ENCODE measurements around the gene SIRPA.

The SIRPA gene

GRCh38 chr20:1894951-1895673 lies at the start of gene SIRPA:
SIRPA (plus strand) TSS chr20:1895407; CDS start chr20:1895448, 41 bp downstream.
- no peak for DNase-seq

DNA sequence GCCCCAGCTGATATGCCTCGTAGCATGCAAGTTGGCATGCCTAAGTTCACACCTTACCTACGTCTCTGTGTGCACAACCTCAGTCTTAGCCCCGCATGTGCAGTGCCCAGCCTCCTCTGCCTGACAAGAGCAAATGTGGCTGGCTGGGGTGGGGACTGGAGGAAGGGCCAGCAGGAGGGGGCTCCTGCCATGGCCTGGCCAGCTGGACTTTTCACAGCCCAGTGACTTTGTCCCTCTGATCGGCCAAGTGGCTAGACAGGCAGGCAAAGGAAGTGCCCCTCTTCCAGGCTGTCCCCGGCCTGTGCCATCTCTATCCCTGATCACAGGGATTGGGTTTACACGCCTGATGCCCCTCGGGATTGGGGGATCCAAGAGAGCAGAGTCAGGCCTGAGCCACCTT lies 49.5 kb upstream of the SIRPA start:
- no peak for DNase-seq

- DNase-seq = no peak
Observed at GRCh38 chr20:1846341-1846740, 48.9 kb upstream of the SIRPA start.

GRCh38 chr20:1846876-1847275 lies 48.3 kb upstream of the SIRPA start:
- no peak for DNase-seq

DNA sequence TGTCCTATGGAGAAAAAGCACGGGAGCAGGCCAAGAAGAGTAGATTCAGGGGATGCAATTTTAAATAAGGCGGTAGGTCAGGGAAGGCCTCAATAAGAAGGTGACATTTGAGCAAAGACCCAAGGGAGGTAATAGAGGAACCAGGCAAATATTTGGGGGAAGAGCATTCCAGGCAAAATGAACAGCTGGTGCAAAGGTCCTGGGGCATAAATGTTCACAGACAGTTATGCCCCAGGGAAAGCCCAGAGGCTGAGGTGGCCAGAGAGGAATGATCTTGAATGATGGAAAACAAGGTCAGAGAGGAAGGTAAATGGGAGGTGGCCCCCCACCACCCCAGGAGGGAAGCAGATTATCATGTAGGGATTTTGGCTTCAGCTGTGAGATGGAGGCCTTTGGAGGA lies 47.4 kb upstream of the SIRPA start:
- DNase-seq = no peak

GRCh38 chr20:1848373-1848772 lies 46.8 kb upstream of the SIRPA start:
- DNase-seq = no peak

GRCh38 chr20:1851396-1851795 lies 43.8 kb upstream of the SIRPA start:
- no peak for DNase-seq

DNA sequence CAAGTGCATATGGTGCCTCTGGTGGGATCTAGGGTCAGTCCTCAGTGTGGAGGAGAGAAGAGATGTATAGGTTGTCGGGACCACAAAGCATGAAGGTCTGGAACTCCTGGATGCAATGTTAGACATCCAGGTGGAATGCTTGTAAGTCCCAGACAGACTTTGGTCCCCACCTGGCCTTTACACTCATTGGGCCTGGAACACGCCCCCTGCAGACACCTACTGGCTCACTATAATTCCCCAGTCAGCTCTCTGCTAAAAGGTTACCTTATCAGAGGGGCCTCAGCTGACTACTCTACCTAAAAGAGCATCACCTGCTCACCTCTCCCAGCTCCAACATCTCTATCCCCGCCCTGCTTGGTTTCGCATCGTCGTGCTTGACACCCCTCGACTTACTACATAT lies 41.7 kb upstream of the SIRPA start:
- no peak for DNase-seq

GRCh38 chr20:1854246-1854645 lies 41.0 kb upstream of the SIRPA start:
- DNase-seq = no peak

DNA sequence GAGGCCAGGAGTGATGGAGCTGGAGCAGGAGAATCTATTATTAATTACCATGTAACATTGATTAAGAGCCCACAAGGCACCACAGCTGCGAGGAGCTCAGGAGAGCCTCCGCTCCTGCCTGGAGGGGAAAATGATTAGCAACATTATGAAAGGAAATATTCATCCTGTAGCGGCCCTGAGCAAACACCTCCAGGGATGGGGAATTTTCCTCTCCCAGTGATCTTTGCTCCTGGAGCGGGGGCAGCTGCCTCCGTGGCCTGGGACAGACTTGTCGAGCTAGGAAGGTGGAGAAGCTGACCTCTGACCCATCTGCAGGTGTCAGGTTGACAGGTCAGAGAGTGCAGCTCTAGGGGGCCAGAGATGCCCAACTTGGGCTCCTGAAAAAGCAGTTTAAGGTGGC lies 40.1 kb upstream of the SIRPA start:
- no peak for DNase-seq

DNA sequence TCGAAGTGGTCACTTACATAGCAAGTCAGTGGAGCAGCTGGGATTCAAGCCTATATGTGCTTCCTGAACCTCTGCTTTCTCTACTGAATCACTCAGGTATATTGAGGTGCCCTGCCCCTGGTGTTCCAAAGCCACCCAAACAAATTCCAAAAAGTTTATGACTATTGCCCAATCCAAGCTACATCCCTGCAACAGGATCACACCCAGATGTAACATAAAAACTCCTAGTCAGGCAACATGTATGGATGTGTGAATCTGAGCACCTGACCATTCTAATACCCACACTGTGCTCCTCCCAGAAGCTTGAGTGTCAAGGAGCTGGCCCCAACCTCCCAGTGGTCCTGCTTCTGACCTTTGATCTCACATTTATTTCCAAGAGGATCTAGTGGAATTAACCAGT lies 39.5 kb upstream of the SIRPA start:
- no peak for DNase-seq

DNA sequence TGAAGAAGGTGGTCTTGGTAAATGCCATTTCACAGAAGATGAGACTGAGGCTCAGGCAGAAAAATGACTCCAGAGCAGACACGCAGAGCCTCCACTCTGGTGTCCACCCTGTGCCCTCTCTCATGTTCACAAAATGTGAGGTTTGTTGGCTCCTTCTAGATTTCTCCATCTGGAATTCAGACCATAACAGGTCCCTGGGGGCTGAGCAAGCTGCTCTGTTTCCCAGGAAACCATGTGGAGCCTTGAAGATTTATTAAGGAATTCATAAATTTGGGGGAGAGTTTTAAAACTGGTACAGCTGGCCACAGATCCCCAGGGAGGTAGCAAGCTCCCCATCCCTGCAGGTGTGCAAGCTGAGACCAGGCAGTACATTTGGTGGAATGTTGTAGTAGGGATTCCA lies 38.8 kb upstream of the SIRPA start:
- DNase-seq = no peak

- DNase-seq = no peak
Observed at GRCh38 chr20:1857466-1857865, 37.7 kb upstream of the SIRPA start.

GRCh38 chr20:1858871-1859270 lies 36.3 kb upstream of the SIRPA start:
- no peak for DNase-seq

DNA sequence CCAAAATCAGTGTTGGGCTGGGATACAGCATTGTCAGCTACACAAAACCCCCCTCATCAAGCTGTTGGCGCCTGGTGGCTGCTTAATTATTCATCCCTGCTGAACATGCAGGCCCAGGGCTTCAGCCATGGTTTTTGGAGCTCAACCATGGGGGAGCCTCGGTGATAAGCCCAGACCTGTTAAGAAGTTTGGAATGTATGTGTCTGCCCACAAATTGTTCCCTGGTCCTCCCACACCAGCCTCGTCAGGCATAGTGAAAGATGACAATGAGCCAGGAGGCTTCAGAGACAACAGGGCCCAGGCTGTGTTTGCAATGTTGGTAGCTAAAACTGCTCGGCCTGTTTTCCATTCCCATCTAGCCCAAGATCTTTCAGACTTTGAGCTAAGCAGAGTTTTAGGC lies 34.8 kb upstream of the SIRPA start:
- DNase-seq = no peak

DNA sequence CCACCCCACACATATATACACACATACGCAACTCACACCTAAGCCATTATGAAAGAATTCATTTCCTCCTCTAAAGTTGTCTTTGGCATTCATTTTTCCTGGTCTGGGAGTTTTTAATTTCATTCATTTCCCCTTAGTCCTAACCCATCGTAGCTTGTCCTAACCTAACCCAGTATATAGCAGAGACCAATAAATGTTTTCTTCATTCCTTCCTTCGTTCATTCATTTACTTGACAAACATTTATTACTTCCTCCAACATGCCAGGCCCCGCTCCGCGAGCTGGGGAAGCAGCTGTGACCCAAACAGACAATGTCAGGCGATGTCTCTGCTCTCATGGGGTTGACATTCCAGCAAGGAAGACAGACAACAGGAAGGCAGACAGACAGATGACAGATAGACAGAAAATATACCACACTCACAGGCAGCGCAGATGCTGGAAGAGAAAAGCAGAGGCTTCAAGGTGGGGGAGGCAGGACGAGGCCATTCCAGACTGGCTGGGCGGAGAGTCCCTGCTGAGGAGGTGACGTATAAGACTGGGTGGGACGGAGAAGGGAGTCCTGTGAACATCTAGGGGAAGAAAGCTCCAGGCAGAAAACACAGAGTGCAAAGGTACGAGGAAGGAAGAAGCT lies 33.7 kb upstream of the SIRPA start:
- no peak for DNase-seq

DNA sequence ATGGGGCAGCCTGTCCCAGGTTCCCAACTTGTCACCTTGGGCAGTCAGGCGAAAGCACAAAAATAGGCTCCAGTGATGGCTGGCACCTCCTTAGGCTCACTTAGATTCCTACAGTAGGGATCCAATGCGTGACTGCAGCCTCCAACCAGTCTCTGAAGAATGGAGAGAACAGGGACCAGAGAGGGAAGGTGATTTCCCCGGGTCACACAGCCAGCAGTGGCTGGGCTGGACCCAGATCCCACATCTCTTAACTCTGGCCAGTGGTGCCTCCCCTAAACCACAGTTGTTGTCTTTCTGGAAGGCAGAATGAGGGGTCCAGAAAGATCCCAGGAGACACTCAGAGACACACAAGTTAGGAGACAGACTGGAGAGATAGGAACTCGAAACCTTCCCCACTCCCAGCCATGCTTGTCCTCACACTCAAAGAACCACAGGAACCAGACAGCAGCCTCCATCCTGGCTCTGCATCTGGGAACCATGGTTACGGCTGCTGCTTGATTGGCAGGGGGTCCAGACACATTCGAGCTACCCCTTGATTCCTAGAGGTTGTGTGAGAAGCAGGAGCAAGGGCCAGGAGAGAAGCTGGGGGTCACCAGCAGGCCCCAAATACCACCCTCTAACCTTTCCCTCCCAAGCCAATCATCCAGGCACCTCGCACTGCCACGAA lies 33.1 kb upstream of the SIRPA start:
- DNase-seq = no peak

- DNase-seq = no peak
Observed at GRCh38 chr20:1862663-1863053, 32.5 kb upstream of the SIRPA start.

DNA sequence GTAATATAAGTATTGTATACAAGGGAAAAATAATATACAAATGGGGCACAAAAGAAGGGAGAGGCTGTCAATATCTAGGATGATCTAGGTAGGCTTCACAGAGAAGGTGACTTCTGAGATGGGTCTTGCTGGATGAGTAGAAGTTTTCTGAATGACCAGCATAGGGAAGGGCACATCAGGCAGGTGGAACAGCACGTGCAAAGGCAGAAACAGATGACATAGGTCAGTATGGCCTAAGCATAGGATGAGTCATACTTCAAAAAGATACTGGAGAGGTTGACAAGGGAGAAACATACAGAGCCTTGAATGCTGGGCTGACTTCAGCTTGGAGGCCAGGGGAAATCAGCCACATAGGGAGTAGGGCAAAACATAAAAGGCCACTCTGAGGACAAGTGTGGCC lies 31.9 kb upstream of the SIRPA start:
- no peak for DNase-seq

DNA sequence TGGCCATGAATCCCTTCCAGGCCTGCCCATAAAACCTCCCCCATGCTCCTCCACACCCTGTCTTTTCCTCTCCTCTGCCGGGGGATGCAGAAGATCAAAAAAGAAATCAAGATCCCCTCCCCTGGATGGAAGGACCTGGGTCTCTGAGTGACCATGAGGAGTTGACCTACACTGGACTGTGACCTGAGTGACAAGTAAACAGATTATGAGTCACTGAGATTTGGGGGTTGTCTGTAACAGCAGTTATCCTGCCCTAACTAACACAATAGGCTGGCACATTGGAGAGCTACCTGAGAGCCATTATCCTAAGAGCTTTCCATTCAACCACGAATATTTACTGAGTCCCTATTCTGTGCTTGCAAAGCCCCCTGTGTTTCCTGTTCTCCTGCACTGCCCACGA lies 28.4 kb upstream of the SIRPA start:
- no peak for DNase-seq

DNA sequence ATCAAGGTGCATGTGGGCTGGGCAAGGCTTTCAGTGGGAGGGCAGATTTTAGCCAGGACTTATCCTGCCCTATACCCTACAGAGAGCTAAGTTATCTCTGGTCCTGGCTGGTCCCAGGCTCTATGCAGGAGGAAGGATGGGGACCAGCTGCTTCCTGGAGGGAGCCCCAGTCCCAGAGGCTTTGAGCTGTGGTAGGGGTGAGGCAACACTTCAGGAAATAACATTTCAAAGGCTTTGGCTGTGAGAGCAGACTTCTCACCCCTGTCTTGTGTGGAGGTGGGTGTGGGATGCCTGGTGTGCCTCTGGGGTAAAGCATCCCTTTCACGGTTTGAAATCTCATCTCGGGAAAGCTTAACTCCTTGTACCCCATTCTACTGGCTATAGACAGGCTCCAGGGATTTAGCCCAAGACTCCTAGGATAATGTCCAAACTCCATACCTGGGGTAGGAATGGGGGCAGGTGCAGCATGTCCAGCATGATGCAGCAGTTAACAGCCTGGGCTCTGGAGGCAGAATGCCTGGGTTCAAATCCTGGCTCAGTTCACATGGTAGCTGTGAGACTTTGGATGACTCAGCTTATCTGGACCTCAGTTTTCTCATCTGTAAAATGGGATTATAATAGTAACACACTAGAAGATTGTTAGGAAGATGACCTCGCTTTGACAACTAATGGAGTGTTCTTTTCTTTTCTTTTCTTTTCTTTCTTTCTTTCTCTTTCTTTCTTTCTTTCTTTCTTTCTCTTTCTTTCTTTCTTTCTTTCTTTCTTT lies 27.5 kb upstream of the SIRPA start:
- no peak for DNase-seq

DNA sequence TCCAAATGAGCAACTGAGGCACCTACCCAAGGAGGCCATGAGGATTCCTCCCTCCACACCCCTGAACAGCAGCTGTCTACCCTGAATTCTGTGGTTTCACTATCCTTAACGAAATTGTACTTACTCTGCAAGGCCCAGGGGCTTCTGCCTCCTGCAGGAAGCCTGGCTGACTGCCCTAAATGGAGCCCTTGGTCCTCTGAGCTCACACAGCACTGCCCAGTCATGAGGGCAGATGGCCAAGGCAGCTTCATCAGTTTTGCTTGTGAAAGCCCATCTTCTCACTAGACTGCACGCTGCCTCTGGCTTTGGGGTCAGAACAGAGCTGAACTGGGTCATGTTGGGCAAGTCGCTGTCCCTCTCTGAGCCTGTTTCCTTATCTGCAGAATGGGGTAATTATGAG lies 26.4 kb upstream of the SIRPA start:
- no peak for DNase-seq

DNA sequence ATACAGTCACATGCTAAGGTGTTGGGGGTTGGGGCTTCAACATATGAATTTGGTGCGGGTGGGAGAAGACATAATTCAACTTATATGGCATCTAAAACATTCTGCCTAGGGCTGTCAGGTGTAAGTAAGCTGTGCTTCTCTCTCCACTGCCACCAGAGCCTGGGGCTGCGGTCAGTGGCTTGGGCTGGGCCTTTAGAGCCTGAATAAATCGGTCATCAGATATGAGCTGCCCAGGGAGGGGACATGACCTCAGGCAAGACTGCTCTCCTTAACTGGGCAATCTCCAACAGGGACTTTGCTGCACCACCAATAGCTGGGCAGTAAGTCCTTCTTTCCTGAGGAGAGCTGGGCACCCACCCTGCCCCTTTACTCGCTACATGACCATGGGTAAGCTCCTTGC lies 24.9 kb upstream of the SIRPA start:
- DNase-seq = no peak

Data from stimulated activated CD4-positive, alpha-beta T cell treated with anti-CD3 and anti-CD28 coated beads, Interleukin-2, amount 100 ng/mL, for 48 hours (primary cell).